Measurements from ENCODE around the gene AMER2.
"Not testable (repeated sequence)": the region's sequence is repeated elsewhere in the genome, so short reads cannot be mapped to it uniquely, and the experiment has no call there.

AMER2 gene

GRCh38 chr13:25180775-25181537, 8.9 kb upstream of the AMER2 start:
- no peak for DNase-seq

DNA sequence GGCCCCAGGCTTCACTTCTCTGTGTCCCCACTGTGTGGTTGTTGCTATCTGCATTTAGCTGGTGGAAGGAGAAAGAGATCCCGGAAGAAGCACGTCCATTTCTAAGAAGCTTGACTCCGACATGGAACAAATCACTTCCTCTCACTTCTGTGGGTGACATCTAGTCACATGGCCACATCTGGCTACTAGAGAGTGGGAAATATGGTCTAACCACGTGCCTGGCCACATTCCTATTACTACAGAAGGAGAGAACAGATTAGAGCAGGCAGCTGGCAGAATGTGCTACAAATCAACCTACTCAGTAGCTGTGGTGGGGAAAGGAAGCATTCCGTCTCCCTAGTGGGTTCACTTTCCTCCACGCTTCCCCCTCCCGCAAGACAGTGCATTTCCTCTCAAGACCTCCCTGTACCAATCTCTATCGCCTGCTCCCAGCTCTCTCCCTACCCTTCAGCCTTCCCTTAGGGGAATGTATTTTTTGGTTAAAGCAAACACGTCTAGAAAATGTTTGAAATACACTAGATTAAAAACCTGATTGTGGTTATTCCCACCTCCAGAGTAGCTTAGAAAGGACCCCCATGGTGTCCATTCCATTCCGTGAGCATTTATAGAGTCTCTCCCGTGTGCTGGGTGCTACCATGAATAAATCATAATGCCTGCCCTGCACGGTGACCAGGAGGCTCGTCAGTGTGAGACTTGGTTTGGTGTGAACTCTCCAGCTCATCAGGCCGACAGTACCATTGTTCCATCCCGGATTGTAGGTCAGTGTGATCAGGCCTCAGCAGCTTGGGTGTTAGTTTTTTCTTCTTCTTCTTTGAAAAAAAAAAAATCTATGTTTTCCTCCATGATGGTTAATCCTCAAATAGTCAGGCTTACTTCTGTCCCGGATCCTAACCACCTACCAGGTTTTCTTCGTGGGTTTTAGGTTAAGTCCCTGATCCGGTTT, 8.0 kb upstream of the AMER2 start:
- no peak for DNase-seq

GRCh38 chr13:25179011-25179410, 6.9 kb upstream of the AMER2 start:
- DNase-seq = no peak

DNA sequence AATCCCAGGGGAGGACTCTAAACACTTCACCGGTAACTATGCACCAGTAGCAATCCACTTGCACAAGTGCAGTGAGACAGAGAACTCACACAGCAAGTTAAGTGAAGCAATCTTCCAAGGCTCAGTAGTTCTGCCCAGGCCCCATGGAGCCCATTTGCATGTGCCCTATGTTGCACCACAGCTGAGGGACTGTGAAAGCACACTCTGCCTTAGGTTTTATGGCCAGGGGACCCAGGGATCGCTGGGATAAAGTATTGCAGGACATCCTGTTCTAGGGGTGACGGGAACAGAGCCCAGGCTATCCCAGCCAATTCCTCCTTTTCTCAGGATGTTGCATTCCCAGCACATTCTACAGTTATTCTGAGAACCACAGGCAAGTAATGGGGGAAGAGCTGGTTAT, 6.0 kb upstream of the AMER2 start:
- DNase-seq = no peak

DNA sequence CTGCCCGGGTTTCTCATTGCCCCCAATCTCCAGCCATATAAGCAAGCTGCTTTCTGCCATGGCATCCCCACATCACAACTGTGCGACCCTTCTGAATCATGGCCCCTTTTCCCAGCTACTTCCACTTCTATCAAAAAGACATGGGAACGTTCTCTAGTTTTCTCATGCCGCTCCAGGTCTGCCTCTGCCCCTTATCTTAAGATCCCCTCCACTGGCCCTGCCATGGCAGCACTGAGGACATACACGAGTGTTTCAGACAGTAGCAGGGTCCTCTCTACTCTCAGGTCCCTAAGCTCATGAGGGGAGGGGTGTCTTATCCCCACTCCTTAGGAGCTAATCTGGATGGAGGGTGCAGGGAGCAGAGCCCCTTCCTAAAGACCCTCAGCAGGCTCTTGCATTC, 5.5 kb upstream of the AMER2 start:
- no peak for DNase-seq

- DNase-seq = no peak
These were observed 4.9 kb upstream of the AMER2 start for GRCh38 chr13:25177012-25177411.

GRCh38 chr13:25175431-25175830, 3.3 kb upstream of the AMER2 start:
- no peak for DNase-seq

DNA sequence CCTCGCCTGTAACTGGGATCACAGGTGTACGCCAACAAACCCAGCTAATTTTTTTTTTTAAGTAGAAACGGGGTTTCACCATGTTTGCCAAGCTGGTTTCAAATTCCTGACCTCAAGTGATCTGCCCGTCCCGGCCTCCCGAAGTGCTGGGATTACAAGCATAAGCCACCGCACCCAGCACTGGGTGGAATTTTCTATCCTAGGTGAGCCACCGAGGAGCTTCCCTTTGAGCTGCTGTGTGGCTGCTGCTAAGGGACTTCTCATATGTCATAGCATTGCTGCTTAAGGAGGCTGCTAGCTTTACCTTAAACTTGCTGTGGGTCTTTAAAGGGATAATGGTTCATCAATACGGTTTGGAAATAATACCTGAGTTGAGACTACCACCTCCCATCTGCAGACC, 2.9 kb upstream of the AMER2 start:
- no peak for DNase-seq

GRCh38 chr13:25174304-25174703, 2.2 kb upstream of the AMER2 start:
- DNase-seq = no peak

DNA sequence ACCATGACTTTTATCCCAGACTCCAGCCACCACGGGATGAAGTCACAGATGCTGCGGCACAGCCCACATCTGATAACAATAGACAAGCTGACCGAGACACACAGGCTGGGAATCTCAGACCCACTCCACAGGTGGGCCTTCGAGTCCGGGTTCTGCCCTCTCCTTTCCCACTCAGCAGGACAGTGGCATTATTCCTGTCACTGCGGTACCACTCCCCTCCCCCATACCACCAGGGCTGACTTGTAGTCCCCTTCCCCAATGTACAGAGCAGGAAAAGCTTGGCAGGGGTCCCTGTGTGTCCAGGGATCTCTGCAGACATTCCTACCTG, 179 bp upstream of the AMER2 start:
- DNase-seq = no peak

DNA sequence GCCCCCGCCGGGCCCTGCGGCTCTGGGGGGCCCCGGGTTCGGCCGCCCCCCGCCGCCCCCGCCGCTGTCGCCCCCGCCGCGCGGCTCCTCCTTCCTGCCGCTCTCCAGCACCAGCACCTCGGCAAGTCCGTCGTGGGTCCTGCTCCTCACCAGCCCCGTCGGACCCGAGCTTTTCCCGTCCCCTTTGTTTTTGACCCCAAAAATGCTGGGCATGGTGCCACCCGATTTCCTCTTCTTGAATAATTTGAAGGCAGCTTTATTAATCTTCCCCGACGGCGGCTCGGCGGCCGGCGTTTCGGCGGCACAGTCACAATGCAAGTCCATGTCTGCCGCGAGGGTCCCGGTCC, 945 bp downstream of the AMER2 start:
- DNase-seq = no peak

DNA sequence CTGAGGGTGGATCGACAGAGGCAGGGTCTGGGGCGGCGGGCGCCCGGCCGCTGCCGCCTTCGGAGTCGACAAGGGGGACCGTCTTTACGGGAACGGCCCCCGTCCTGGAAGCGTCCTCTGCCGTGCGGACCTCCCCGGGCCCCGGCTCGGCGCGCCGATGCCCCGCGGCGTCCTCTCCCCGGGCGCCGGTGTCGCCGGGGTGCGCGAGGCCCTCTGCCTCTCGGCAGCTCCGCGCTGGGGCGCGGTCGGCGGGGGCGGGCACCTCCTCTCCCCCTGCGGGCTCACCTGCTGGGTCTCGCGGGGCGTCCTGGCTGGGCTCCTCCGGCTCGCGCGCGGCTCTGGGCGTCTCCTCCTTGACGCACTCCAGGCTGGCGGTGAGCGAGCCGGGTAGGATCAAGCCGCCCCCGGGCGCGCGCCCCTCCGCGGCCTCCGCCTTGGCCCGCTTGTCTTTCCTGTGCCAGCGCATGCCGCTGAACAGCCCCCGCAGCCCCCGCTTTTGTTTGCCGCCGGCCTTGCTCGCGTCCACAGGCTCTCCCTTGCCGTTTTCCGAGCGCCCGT, 1.5 kb downstream of the AMER2 start:
- DNase-seq = peak in 1 of 2 experiments; percentile 25

GRCh38 chr13:25169951-25170553, 2.0 kb downstream of the AMER2 start:
- no peak for DNase-seq

- DNase-seq = no peak
These were observed 2.7 kb downstream of the AMER2 start for GRCh38 chr13:25169356-25169755.

GRCh38 chr13:25168790-25169189, 3.3 kb downstream of the AMER2 start:
- no peak for DNase-seq

DNA sequence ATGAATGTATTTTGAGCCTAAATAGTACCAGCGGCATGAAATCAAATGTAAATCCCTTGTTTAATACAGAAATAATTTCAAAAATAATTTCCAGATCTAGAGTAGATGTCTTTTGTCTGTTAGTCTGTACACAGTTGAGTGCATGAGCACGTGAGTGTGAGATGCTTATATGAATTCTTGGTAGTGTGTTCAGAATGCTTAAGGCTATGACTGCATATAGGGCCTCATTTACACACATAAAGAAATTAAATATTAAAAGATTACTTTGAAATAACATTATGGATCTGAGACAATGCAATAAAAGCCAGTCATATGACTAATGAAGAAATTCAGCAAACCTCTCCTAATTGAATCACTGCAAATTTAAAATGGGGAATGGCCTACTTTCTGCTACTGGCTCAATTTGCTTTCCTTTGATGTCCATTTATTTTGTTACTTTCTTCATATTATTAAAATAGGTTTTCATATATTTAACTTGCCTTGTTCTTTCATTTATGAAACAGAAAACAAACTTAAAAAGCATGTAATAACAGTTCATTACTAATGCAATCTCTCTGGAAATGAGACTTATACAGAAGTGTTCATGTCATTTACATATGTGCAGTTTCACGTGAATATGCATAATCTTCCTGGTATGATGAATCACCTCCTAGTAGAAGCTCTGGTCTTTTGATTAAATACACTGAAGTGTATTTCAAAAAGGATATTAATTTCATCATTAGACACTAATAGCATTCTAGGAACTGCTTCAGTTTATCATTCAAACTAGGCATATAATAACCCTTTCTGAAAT, 4.5 kb downstream of the AMER2 start:
- no peak for DNase-seq

- no peak for DNase-seq
These were observed 5.8 kb downstream of the AMER2 start for GRCh38 chr13:25166306-25166705.

GRCh38 chr13:25165663-25166062, 6.4 kb downstream of the AMER2 start:
- DNase-seq = no peak

DNA sequence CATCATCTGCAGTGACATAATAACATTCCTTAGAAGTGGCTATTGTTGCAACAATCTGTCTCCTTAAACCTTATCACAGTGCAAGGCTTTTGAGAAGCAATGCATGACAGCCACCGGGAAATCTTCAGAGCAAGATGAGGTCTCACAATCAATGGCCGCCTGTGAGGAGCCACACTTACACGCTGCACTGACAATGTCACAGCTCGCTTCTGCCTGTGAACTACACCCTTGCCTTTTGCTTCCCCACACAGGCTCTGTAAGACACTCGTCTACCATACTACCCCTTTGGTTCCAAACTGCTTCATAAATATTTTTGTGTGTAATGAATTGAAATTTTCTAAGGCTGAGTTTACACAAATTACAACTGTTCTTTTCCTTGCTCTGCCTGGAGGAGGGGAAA, 6.9 kb downstream of the AMER2 start:
- not testable (repeated sequence) for DNase-seq

DNA sequence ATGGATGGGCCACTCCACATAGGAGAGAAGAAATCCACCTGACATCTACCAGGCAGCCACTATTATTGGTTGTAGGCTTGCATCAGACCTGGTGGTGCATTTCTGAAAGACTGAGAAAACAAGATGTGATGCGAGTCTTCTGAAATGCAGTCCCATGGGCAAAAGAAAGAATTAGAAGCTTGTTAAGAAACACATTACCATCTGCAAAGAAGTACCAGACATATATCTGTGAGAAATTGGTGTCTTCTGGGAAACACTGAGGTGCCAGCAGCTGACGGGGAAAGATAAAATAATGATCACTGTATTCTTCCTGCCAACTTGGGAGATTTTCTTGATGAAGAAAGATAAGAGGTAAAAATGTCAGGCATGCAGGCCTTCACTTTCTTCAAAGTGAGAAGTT, 14.4 kb downstream of the AMER2 start:
- no peak for DNase-seq

DNA sequence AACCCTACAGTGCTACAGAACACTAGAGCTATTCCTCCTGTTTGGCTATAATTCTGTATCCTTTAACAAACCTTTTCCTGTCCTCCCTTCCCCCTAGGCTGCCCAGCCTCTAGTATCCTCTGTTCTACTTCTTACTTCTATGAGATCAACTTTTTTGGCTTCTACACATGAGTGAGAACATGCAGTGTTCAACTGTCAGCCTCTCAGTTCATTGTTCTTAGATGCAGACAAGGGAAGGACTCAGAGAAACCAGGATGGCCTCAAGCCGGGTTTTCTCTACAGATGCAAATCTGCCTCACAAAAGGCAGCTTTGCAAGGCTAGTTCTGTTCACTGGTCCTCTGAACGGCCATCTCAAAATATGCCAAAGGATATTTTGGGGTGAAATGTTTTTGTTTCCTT, 18.4 kb downstream of the AMER2 start:
- no peak for DNase-seq

DNA sequence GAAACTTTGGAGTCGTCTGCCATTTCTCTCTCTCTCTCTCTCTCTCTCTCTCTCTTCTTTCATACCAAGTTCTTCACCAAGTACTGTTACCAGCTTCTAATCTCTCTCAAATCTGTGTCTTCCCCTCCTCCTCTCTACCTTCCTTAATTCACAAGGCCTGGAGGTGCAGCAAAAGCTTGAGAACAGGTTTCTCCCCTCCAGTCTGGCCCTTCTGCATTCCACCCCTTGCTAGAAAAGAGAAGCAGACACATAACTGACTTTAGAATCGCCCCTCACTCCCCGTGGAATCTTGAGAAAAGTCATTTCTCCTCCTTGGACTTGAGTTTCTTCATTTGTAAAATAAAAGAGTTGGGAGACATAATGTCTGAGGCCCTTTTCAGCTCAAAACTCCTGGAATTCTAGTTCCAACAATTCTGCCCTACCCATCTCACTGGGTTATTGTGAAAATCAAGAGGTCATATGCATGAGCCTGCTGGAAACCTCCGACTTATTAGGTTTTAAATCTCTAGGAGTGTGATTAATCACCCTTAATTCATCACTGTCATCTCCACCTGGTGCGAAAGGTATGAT, 20.4 kb downstream of the AMER2 start:
- DNase-seq = no peak

DNA sequence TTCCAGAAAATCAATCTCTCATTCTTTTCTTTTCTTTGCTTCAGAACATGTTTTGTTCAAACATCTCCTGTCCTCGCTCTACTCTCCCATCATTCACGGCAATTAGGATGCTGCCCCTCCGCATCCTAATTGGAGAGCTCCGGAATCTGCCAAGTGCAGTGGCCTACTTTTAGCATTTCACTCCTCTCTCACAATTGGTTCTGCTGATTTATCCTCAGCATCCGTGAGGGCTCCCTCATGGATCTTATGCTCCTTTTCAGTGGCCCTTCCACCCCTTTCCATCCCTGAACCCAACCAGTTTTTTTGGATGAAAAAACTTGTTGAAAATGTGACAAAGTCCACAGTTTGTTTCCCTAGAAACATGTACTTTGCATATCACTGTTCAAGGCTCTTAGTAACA, 22.4 kb downstream of the AMER2 start:
- no peak for DNase-seq
